Measurements from ENCODE around the gene MSRB1.
"Not testable (repeated sequence)": the region's sequence is repeated elsewhere in the genome, so short reads cannot be mapped to it uniquely, and the experiment has no call there.

The MSRB1 gene

GRCh38 chr16:1922357-1922756 lies 20.6 kb downstream of the MSRB1 start:
- H3K9me3 ChIP-seq (ENCODE audit: control insufficient read depth, insufficient read depth, low read length) = no peaks in the 10 kb centered on the region
- H3K79me2 ChIP-seq (ENCODE audit: control insufficient read depth, low read length) = no peaks in the 10 kb centered on the region
- no peaks in the 10 kb centered on the region for H3K27me3 ChIP-seq (ENCODE audit: control insufficient read depth, low read length)
- no peaks in the 10 kb centered on the region for H3K9me2 ChIP-seq (replicated peaks; ENCODE audit: control insufficient read depth, low read length)
- no peak overlapping the region for H3K4me3 ChIP-seq (ENCODE audit: low read length)
- no peaks in the 10 kb centered on the region for H3K36me3 ChIP-seq (ENCODE audit: control insufficient read depth, low read length)
- no peak for TF ChIP-seq CTCF (IDR thresholded peaks at IDR 0.05; ENCODE audit: low read depth, low read length, poor library complexity, severe bottlenecking)
- TF ChIP-seq EZH2phosphoT487 (IDR thresholded peaks at IDR 0.05; ENCODE audit: borderline replicate concordance, low read length) = no peak
- no peaks in the 10 kb centered on the region for H3F3A ChIP-seq (ENCODE audit: control insufficient read depth, insufficient read depth)
- no peak overlapping the region for H3K4me2 ChIP-seq (ENCODE audit: low read length)
- H3K4me1 ChIP-seq (ENCODE audit: control insufficient read depth, low read length) = no peaks in the 10 kb centered on the region
- H4K20me1 ChIP-seq (ENCODE audit: control insufficient read depth, insufficient read depth, low read depth, low read length) = no peaks in the 10 kb centered on the region
- no peak overlapping the region for H3K27ac ChIP-seq (ENCODE audit: low read depth, low read length)

- H4K20me1 ChIP-seq (ENCODE audit: control insufficient read depth, insufficient read depth, low read depth, low read length) = no peaks in the 10 kb centered on the region
- H3K4me3 ChIP-seq (ENCODE audit: low read length) = no peak overlapping the region
- no peaks in the 10 kb centered on the region for H3F3A ChIP-seq (ENCODE audit: control insufficient read depth, insufficient read depth)
- H3K27ac ChIP-seq (ENCODE audit: low read depth, low read length) = no peak overlapping the region
- no peaks in the 10 kb centered on the region for H3K9me3 ChIP-seq (ENCODE audit: control insufficient read depth, insufficient read depth, low read length)
- no peak overlapping the region for H3K4me2 ChIP-seq (ENCODE audit: low read length)
- TF ChIP-seq CTCF (IDR thresholded peaks at IDR 0.05; ENCODE audit: low read depth, low read length, poor library complexity, severe bottlenecking) = no peak
- no peak for TF ChIP-seq EZH2phosphoT487 (IDR thresholded peaks at IDR 0.05; ENCODE audit: borderline replicate concordance, low read length)
- no peaks in the 10 kb centered on the region for H3K9me2 ChIP-seq (replicated peaks; ENCODE audit: control insufficient read depth, low read length)
- H3K79me2 ChIP-seq (ENCODE audit: control insufficient read depth, low read length) = no peaks in the 10 kb centered on the region
- no peaks in the 10 kb centered on the region for H3K4me1 ChIP-seq (ENCODE audit: control insufficient read depth, low read length)
- H3K27me3 ChIP-seq (ENCODE audit: control insufficient read depth, low read length) = no peaks in the 10 kb centered on the region; the same call in 1 of the 2 replicates
- H3K36me3 ChIP-seq (ENCODE audit: control insufficient read depth, low read length) = no peaks in the 10 kb centered on the region
Observed at GRCh38 chr16:1920727-1921171, 22.2 kb downstream of the MSRB1 start.

GRCh38 chr16:1920122-1920521 lies 22.9 kb downstream of the MSRB1 start:
- not testable (repeated sequence) for H3K9me2 ChIP-seq (replicated peaks; ENCODE audit: control insufficient read depth, low read length); H3K4me1 ChIP-seq (ENCODE audit: control insufficient read depth, low read length); H3K4me3 ChIP-seq (ENCODE audit: low read length); H3K36me3 ChIP-seq (ENCODE audit: control insufficient read depth, low read length); H3K27me3 ChIP-seq (ENCODE audit: control insufficient read depth, low read length); H3K79me2 ChIP-seq (ENCODE audit: control insufficient read depth, low read length); H3F3A ChIP-seq (ENCODE audit: control insufficient read depth, insufficient read depth); H4K20me1 ChIP-seq (ENCODE audit: control insufficient read depth, insufficient read depth, low read depth, low read length); H3K27ac ChIP-seq (ENCODE audit: low read depth, low read length); H3K4me2 ChIP-seq (ENCODE audit: low read length); H3K9me3 ChIP-seq (ENCODE audit: control insufficient read depth, insufficient read depth, low read length)

GRCh38 chr16:1919327-1919998 lies 23.5 kb downstream of the MSRB1 start:
- Histone ChIP-seq H3K4me3 (ENCODE audit: low read length) (no peak overlapping the region), H3K27ac (ENCODE audit: low read depth, low read length) (no peak overlapping the region), H3K9me2 (replicated peaks; ENCODE audit: control insufficient read depth, low read length) (no peaks in the 10 kb centered on the region), H3K9me3 (ENCODE audit: control insufficient read depth, insufficient read depth, low read length) (no peaks in the 10 kb centered on the region), H3K79me2 (ENCODE audit: control insufficient read depth, low read length) (no peaks in the 10 kb centered on the region), H3K36me3 (ENCODE audit: control insufficient read depth, low read length) (no peaks in the 10 kb centered on the region), H4K20me1 (ENCODE audit: control insufficient read depth, insufficient read depth, low read depth, low read length) (no peaks in the 10 kb centered on the region), H3K4me1 (ENCODE audit: control insufficient read depth, low read length) (no peaks in the 10 kb centered on the region), H3K27me3 (ENCODE audit: control insufficient read depth, low read length) (no peaks in the 10 kb centered on the region; the same call in 1 of the 2 replicates), H3K4me2 (ENCODE audit: low read length) (no peak overlapping the region), H3F3A (ENCODE audit: control insufficient read depth, insufficient read depth) (no peaks in the 10 kb centered on the region)
- TF ChIP-seq EZH2phosphoT487 (IDR thresholded peaks at IDR 0.05; ENCODE audit: borderline replicate concordance, low read length) (no peak), CTCF (IDR thresholded peaks at IDR 0.05; ENCODE audit: low read depth, low read length, poor library complexity, severe bottlenecking) (no peak)

Data from DOHH2 (cell line).